ENCODE data around the gene CGNL1. TPM values are rescaled to one million over a fixed set of nuclear protein-coding genes. Genes with fewer than 3 reads are reported as not detected.

CGNL1 gene
- total RNA-seq, 1 donor from 2014 or later = 31.9 TPM

- no peak for DNase-seq
- intact Hi-C loops (cut with micrococcal nuclease) = no loop called here
- H3K27me3 ChIP-seq (ENCODE audit: low read depth) = peaks cover 24% of the 10 kb centered on the region
- no peaks in the 10 kb centered on the region for H3K36me3 ChIP-seq
- H3K4me3 ChIP-seq = no peak overlapping the region
- peaks cover 44% of the 10 kb centered on the region for H3K4me1 ChIP-seq
- no peak overlapping the region for H3K27ac ChIP-seq (replicated peaks)
- TF ChIP-seq CTCF (IDR thresholded peaks at IDR 0.05; ENCODE audit: borderline replicate concordance) = no peak
- no peaks in the 10 kb centered on the region for H3K9me3 ChIP-seq (replicated peaks)
These were observed 8.5 kb downstream of the CGNL1 start for GRCh38 chr15:57384816-57385215.

DNA sequence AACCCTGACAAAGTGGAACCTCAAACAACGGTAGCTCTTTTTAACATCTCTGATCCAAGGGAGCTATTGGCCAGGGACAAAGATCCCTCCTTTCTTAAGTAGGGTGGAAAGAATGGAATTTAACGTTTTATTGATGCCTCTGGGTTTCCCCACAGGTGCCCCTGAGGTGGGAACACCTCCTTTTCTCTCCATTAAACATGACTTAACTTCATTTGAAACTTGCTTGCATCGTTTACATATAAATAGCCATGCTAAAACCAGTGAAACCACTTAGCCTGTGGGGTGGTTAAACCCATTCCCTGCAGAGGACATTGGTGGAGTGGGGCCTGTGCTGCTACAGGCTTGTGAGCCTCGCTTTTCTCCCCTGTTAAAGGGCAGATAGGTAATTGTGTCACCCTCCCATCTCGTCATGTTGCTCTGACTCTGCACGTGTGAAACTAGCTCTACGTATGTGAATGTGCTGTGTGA lies 9.7 kb downstream of the CGNL1 start:
- H3K4me3 ChIP-seq = no peak overlapping the region
- no peak overlapping the region for H3K27ac ChIP-seq (replicated peaks)
- peaks cover 44% of the 10 kb centered on the region for H3K4me1 ChIP-seq
- H3K36me3 ChIP-seq = no peaks in the 10 kb centered on the region
- intact Hi-C loops (cut with micrococcal nuclease) = no loop called here
- no peaks in the 10 kb centered on the region for H3K9me3 ChIP-seq (replicated peaks)
- DNase-seq = no peak
- TF ChIP-seq CTCF (IDR thresholded peaks at IDR 0.05; ENCODE audit: borderline replicate concordance) = no peak
- peaks cover 12% of the 10 kb centered on the region for H3K27me3 ChIP-seq (ENCODE audit: low read depth)

DNA sequence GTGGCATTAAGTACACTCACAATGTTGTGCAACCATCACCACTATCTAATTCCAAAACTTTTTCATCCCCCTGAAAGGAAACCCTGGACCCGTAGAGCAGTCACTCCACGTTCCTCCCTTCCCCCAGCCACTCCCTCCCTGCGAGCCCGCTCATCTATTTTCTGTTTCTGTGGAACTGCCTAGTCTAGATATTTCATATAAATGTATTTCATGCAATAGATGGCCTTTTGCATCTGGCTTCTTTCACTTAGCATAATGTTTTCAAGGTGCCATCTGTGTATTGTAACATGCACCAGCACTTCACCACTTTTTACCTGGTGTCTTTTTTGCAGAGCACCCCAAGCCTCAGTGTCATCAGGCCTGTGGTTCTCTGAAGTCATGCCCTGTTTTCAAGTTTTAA lies 10.7 kb downstream of the CGNL1 start:
- Histone ChIP-seq H3K36me3 (no peaks in the 10 kb centered on the region), H3K27me3 (ENCODE audit: low read depth) (peaks cover 2% of the 10 kb centered on the region), H3K4me3 (no peak overlapping the region), H3K4me1 (peaks cover 40% of the 10 kb centered on the region), H3K9me3 (replicated peaks) (no peaks in the 10 kb centered on the region), H3K27ac (replicated peaks) (no peak overlapping the region)
- no peak for DNase-seq
- no peak for TF ChIP-seq CTCF (IDR thresholded peaks at IDR 0.05; ENCODE audit: borderline replicate concordance)
- intact Hi-C loops (cut with micrococcal nuclease) = no loop called here

DNA sequence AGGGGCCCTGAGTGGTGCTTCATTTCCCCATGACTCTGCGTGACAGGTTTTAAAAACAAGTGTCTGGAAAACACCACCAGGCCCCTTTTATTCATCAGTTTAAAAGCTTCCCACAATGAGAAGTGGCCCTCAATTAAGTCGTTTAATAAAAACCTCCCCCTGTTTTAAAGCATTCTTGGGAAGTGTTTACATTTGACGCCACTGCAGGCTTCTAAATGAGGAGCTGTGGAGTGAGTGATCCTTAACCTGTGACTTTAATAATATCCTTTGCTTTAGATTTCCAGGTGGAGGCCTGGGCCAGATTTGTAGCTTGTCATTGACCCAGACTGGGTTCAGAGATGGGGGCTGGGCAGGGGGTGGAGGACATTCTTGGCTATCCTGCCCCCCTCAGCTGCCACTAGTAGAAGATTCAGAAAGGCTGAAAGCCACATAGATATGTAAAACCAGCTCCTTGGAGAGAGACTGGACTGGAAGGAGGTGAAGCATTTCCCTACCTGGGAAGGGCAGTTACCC lies 11.3 kb downstream of the CGNL1 start:
- TF ChIP-seq CTCF (IDR thresholded peaks at IDR 0.05; ENCODE audit: borderline replicate concordance) = no peak
- Histone ChIP-seq H3K36me3 (no peaks in the 10 kb centered on the region), H3K4me1 (peaks cover 37% of the 10 kb centered on the region), H3K27me3 (ENCODE audit: low read depth) (no peaks in the 10 kb centered on the region), H3K27ac (replicated peaks) (peak overlapping the region; percentile 36), H3K9me3 (replicated peaks) (no peaks in the 10 kb centered on the region), H3K4me3 (no peak overlapping the region)
- intact Hi-C loops (cut with micrococcal nuclease) = no loop called here
- no peak for DNase-seq

GRCh38 chr15:57388464-57388863 lies 12.2 kb downstream of the CGNL1 start:
- no peak for TF ChIP-seq CTCF (IDR thresholded peaks at IDR 0.05; ENCODE audit: borderline replicate concordance)
- H3K9me3 ChIP-seq (replicated peaks) = no peaks in the 10 kb centered on the region
- intact Hi-C loops (cut with micrococcal nuclease) = no loop called here
- no peak overlapping the region for H3K4me3 ChIP-seq
- DNase-seq = no peak
- H3K36me3 ChIP-seq = no peaks in the 10 kb centered on the region
- peak overlapping the region; percentile 36 for H3K27ac ChIP-seq (replicated peaks)
- H3K4me1 ChIP-seq = peaks cover 33% of the 10 kb centered on the region
- H3K27me3 ChIP-seq (ENCODE audit: low read depth) = no peaks in the 10 kb centered on the region
